GM12873 (cell line): ENCODE data around the gene NEURL1B.

Source experiments
- TF ChIP-seq, protein P1 (sequence below): IDR thresholded peaks from 2 replicates; pipeline ENCODE4 v1.5.1; 2012; ENCODE audit warnings: low read depth, mild to moderate bottlenecking, moderate library complexity, low read length, control low read depth; ENCODE audit not compliant: insufficient read depth; ENCODE audit errors: missing control alignments

NEURL1B gene

DNA sequence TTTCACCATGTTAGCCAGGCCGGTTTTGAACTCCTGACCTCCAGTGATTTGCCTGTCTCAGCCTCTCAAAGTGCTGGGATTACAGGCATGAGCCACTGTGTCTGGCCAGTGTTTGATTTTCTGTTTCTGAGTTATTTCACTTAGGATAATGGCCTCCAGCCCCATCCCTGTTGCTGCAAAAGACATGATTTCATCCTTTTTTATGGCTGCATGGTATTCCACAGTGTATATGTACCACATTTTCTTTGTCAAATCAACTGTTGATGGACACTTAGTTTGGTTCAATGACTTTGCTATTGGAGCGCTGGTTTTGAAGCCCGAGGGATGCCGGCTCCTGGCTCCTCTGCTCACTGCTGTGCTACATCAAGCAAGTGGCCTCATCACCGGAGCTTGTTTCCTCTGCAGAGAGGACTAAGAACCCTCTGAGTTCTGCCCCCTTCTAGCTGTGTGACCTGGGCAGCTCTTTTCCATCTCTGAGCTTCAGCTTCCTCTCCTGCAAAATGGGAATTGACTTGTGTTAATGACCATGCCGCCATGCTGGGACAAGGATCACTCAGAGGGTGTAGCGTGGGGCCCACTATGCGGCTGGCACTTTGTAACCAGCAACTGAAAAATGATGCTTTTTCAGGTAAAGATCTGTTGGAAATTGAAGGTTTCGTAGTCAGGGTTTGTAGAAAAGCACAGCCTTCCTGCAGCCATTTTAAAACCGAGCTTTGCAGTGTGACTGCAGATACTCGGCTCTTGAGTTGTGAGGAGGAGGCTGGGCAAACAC is 4.6 kb upstream of the NEURL1B start:
- TF ChIP-seq, protein P1, sequence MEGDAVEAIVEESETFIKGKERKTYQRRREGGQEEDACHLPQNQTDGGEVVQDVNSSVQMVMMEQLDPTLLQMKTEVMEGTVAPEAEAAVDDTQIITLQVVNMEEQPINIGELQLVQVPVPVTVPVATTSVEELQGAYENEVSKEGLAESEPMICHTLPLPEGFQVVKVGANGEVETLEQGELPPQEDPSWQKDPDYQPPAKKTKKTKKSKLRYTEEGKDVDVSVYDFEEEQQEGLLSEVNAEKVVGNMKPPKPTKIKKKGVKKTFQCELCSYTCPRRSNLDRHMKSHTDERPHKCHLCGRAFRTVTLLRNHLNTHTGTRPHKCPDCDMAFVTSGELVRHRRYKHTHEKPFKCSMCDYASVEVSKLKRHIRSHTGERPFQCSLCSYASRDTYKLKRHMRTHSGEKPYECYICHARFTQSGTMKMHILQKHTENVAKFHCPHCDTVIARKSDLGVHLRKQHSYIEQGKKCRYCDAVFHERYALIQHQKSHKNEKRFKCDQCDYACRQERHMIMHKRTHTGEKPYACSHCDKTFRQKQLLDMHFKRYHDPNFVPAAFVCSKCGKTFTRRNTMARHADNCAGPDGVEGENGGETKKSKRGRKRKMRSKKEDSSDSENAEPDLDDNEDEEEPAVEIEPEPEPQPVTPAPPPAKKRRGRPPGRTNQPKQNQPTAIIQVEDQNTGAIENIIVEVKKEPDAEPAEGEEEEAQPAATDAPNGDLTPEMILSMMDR, result no peak

DNA sequence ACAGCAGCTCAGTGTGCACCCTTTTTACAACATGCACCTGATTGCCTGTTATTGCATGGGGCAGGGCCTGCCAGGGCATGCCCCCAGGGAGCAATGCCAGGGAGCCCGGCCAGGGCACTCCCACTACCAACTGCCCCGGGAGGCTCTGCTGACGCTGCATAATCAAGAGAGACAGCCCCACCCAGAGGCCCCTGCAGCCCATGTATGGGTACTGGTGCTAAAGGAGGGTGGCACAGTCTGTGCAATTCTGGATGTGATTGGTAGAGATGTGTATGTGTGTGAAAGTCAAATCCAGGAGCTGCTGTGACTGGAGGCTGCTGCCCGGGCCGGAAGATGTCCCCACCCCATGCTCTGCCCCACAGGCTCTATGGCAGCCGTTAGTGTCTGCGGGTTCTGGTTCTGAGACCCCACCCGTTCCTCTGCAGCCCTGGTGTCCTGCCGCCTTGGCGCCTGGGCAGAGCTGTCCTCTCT is 3.9 kb upstream of the NEURL1B start:
- TF ChIP-seq, protein P1, result no peak

DNA sequence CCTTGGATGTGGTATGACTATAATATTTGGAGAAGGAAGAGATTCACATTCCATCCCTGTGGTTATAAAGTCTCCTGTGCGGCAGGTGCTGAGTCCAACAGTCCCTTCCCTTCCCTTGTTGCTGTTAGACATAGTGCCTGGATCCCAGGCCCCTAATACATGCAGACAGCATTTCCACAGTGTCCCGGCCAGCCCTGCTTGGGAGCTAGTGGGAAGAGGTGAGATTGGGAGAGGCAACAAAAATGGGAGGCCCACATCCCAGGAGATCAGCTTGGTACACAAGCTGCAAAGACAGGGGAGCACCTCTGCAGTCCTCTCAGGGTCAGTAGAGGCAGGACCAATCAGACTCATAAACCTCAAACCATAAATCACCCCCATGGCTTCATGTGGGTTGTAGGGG is 3.3 kb upstream of the NEURL1B start:
- TF ChIP-seq, protein P1, result no peak

DNA sequence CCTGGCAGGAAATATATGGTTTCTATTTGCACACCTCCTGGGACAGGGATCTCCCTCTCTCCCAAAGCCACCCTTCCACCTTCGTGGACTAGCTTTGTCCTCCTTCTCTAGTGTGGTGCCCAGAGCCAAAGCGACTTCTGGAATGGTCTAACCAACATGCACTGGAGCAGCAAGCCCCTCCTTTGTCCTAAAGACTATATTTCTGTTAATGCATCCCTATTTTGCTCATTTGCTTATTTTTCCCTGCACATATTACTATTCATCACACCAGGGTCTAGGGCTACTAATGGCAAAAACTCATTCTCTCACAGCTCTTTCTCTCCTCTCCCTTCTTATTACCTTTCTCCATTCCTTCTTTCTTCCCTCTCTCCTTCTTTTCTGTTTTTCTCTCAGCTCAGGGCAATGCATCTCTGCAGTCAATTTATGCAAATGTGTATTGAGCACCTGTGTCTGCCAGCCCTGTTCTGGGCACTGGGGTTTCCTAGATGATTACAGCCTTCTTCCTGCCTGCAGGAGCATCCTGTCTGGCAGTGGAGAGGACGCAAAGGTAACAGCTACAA is 2.8 kb upstream of the NEURL1B start:
- TF ChIP-seq, protein P1, result no peak

DNA sequence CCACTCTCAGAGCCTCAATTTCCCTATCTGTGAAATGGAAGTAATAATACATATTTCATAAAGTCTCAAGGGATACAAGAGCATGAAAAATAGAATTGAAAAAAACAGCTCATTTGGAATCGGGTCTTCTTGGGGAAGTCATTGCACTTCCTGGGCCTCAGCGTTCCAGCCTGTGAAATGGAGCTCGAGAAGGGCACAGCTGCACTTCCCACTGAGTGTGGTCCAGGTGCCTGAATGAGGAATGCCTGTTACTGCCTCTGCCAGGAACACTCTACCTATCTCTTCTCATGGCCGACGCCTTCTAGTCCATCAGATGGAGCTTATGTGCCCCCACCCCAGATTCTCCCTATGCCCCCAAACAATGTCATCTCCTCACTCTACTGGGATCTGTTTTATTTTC is 924 bp upstream of the NEURL1B start:
- TF ChIP-seq, protein P1, result no peak

DNA sequence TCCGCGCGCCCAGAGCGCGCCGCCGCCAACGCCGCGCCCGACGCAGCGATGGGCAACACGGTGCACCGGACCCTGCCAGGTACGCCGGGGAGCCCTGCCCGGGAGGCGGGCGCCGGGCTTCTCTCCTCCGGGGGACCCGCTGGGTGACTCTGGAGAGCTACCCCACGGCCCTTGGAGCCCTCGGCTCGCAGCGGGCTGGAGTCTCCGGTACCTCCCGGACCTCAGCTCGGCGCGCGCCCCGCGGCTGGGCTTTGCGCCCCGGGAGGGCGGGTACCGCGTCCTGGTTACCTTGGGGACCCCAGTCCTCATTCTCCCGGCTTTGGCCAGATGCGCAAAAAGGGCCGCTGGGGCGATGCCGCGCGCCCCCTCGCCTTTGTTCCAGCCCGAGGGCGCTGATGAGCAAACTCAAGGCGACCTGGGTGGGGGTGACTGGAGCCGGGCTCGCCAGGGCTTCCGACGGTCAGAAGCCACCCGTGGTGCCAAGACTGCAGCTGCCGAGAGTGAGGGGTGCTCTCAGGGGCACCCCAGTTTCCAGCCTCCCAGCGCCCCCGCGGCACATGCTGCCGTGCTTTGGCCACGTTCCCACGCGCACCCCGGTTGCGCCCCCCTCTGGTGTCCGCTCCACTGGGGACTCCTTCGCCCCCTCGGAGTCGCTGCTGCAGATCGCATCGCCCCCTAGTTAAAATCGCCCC is 442 bp downstream of the NEURL1B start:
- TF ChIP-seq, protein P1, result no peak

GRCh38 chr5:172642051-172642409 is 967 bp downstream of the NEURL1B start:
- TF ChIP-seq, protein P1, result no peak
